Chondrocyte (in vitro differentiated cells): ENCODE results near the gene ITFG1. TPM values are rescaled to one million over a fixed set of nuclear protein-coding genes. Genes with fewer than 3 reads are reported as not detected.
"Not testable (repeated sequence)": the region's sequence is repeated elsewhere in the genome, so short reads cannot be mapped to it uniquely, and the experiment has no call there.

ENCODE experiments used
- DNase-seq: peaks from one replicate; pipeline ENCODE4 v3.0.0; 2021; ENCODE audit warnings: mixed read lengths, low spot score
- H3K27ac Mint-ChIP-seq: one replicate; pipeline ENCODE4 v1.8.0; 2021; ENCODE audit warnings: mild to moderate bottlenecking, moderate library complexity, mixed read lengths; ENCODE audit not compliant: unreplicated experiment
- H3K27me3 Mint-ChIP-seq: 2 replicates; pipeline ENCODE4 v1.8.0; 2021; ENCODE audit warnings: low read depth, mixed read lengths
- H3K36me3 Mint-ChIP-seq: 2 replicates; pipeline ENCODE4 v1.8.0; 2021; ENCODE audit warnings: low read depth, mixed read lengths
- H3K4me1 Mint-ChIP-seq: 2 replicates; pipeline ENCODE4 v1.8.0; 2021; ENCODE audit warnings: low read depth, mild to moderate bottlenecking, mixed read lengths
- H3K4me3 Mint-ChIP-seq: one replicate; pipeline ENCODE4 v1.8.0; 2021; ENCODE audit warnings: mild to moderate bottlenecking, moderate library complexity, mixed read lengths; ENCODE audit not compliant: unreplicated experiment
- H3K9me3 Mint-ChIP-seq: 2 replicates; pipeline ENCODE4 v1.8.0; 2021; ENCODE audit warnings: low read depth, mixed read lengths
- total RNA-seq: library from RNA; stranded (reverse); gene quantifications from 3 replicates; pipeline ENCODE4 v1.2.1, GENCODE V29; 2021
- TF ChIP-seq, protein P1 (sequence below): fragments of 200-600 bp; sonication (generic); IDR thresholded peaks from 2 replicates; pipeline ENCODE4 v1.5.0; 2021; ENCODE audit warnings: antibody characterized with exemption, mild to moderate bottlenecking, moderate library complexity

Gene ITFG1
- total RNA-seq, 1 donor from 2014 or later = 71.7 TPM

DNA sequence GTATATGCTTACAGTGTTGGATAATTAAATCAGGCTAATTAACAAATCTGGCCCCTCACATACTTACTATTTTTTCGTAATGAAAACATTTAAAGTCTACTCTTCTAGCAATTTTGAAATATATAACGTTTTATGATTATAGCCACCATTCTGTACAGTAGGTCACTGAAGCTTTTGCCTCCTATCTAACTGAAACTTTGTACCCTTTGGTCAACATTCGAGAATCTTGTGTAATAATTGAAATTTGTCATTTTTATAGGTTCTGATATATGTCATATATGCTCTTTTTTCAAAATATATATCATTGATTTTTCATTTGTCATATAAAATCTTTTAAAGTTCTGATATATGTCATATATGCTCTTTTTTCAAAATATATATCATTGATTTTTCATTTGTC, 12.9 kb upstream of the ITFG1 start:
- Mint-ChIP-seq H3K27me3 (no peaks in the 10 kb centered on the region), H3K4me3 (no peak overlapping the region), H3K4me1 (peaks cover 16% of the 10 kb centered on the region), H3K9me3 (no peaks in the 10 kb centered on the region), H3K36me3 (no peaks in the 10 kb centered on the region), H3K27ac (no peak overlapping the region)
- DNase-seq = no peak
- TF ChIP-seq, protein P1, sequence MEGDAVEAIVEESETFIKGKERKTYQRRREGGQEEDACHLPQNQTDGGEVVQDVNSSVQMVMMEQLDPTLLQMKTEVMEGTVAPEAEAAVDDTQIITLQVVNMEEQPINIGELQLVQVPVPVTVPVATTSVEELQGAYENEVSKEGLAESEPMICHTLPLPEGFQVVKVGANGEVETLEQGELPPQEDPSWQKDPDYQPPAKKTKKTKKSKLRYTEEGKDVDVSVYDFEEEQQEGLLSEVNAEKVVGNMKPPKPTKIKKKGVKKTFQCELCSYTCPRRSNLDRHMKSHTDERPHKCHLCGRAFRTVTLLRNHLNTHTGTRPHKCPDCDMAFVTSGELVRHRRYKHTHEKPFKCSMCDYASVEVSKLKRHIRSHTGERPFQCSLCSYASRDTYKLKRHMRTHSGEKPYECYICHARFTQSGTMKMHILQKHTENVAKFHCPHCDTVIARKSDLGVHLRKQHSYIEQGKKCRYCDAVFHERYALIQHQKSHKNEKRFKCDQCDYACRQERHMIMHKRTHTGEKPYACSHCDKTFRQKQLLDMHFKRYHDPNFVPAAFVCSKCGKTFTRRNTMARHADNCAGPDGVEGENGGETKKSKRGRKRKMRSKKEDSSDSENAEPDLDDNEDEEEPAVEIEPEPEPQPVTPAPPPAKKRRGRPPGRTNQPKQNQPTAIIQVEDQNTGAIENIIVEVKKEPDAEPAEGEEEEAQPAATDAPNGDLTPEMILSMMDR = no peak

DNA sequence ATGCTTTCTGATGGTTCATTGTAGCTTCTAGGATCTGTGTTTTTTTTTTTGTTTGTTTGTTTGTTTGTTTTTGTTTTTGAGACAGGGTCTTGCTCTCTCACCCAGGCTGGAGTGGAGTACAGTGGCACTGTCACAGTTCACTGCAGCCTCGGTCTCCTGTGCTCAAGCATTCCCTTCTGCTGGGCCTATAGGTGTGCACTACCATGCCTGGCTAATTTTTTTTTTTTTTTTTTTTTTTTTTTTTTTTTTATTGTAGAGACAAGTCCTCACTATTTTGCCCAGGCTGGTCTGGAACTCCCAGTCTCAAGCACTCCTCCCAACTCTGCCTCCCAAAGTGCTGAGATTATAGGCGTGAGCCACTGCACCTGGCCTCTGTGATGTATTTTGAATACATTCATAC, 12.1 kb upstream of the ITFG1 start:
- H3K36me3 Mint-ChIP-seq, H3K27me3 Mint-ChIP-seq, H3K4me3 Mint-ChIP-seq, H3K9me3 Mint-ChIP-seq, DNase-seq, H3K27ac Mint-ChIP-seq: not testable (repeated sequence)
- peaks cover 17% of the 10 kb centered on the region for H3K4me1 Mint-ChIP-seq

DNA sequence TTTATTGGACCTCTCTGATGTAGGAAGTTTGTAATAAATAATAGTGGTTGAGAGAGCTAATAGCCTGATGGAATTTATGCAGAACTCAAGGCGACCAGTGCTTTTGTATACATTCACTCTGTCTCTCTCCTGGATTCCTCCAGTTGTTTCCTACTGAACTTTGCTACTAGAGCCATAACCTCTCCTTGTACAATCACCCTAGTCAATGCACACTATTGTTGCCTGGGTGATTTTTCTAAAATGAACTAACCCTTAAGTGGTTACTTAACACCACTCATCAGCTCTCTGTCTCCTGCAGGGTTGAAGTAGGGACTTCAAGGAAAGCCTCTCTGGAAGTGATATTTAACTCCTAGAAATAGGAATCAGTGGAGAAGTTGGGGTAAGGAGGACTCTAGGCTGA, 9.9 kb upstream of the ITFG1 start:
- H3K4me3 Mint-ChIP-seq = no peak overlapping the region
- no peak overlapping the region for H3K27ac Mint-ChIP-seq
- DNase-seq = no peak
- H3K9me3 Mint-ChIP-seq = no peaks in the 10 kb centered on the region
- TF ChIP-seq, protein P1 = no peak
- no peaks in the 10 kb centered on the region for H3K27me3 Mint-ChIP-seq
- H3K4me1 Mint-ChIP-seq = peaks cover 18% of the 10 kb centered on the region
- no peaks in the 10 kb centered on the region for H3K36me3 Mint-ChIP-seq

DNA sequence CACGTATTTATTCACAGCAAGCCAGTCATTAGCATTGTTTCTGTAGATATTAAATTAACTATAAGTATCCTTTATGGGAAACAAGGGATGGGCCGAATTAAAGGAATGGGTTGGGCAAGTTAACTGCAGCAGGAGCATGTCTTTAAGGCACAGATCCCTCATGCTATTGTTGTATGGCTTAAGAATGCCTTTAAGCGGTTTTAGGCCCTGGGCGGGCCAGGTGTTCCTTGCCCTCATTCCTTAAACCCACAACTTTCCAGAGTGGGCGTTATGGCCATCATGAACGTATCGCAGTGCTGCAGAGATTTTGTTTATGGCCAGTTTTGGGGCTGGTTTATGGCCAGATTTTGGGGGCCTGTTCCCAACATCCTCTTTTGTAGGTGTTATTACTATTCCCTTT, 9.3 kb upstream of the ITFG1 start:
- no peak for DNase-seq
- peaks cover 18% of the 10 kb centered on the region for H3K4me1 Mint-ChIP-seq
- no peak overlapping the region for H3K4me3 Mint-ChIP-seq
- TF ChIP-seq, protein P1 = no peak
- no peaks in the 10 kb centered on the region for H3K27me3 Mint-ChIP-seq
- no peaks in the 10 kb centered on the region for H3K36me3 Mint-ChIP-seq
- no peaks in the 10 kb centered on the region for H3K9me3 Mint-ChIP-seq
- no peak overlapping the region for H3K27ac Mint-ChIP-seq

DNA sequence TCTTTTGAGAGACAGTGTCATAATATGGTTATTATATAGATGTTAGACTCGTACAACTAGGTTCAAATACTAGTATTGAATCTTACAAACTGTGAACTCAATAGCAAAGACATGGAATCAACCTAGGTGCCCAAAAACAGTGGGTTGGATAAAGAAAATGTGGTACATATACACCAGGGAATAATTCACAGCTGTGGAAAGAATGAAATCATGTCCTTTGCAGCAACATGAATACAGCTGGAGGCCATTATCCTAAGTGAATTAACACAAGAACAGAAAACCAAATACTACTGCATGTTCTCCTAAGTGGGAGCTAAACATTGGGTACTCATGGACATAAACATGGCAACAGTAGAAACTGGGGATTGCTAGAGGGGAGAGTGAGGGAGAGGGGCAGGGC, 8.4 kb upstream of the ITFG1 start:
- H3K36me3 Mint-ChIP-seq = no peaks in the 10 kb centered on the region
- H3K4me3 Mint-ChIP-seq = no peak overlapping the region
- H3K27me3 Mint-ChIP-seq = no peaks in the 10 kb centered on the region
- no peaks in the 10 kb centered on the region for H3K9me3 Mint-ChIP-seq
- TF ChIP-seq, protein P1 = no peak
- H3K4me1 Mint-ChIP-seq = peaks cover 25% of the 10 kb centered on the region
- H3K27ac Mint-ChIP-seq = no peak overlapping the region
- DNase-seq = no peak

DNA sequence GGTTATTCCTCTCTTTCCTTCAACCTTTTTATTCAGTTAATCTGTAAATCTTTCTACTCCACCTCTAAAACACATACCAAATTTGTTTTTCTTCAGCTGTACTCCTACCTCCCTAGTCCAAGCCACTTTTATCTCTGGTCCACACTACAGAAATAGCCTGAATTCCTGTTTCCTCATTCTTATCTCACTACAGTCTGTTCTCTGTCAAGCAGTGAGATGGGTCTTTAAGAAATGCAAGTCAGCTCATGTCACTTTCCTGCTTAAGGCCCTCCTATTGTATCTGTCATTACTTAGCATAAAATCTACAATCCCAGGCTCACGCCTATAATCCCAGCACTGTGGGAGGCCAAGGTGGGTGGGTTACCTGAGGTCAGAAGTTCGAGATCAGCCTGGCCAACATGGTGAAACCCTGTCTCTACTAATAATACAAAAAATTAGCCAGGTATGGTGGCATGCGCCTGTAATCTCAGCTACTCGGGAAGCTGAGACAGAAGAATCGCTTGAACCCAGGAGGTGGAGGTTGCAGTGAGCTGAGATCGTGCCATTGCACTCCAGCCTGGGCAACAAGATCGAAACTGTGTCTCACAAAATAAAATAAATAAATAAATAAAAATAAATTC, 7.3 kb upstream of the ITFG1 start:
- H3K9me3 Mint-ChIP-seq, DNase-seq, H3K27ac Mint-ChIP-seq, H3K36me3 Mint-ChIP-seq, H3K4me3 Mint-ChIP-seq, H3K27me3 Mint-ChIP-seq: not testable (repeated sequence)
- peaks cover 35% of the 10 kb centered on the region for H3K4me1 Mint-ChIP-seq
